GM10248 (cell line): ENCODE data around the gene ARHGEF12.

Experiments
- CTCF ChIA-PET: fragments of 300-600 bp; sonication (Branson Sonifier 250); formaldehyde crosslinking; extraction: SDS; loops from one replicate; lab custom pipeline; 2021; ENCODE audit warnings: antibody characterized with exemption; lab: Yijun Ruan, JAX
- POLR2A ChIA-PET: fragments of 350-650 bp; sonication (Branson Sonifier 250); formaldehyde crosslinking; extraction: SDS; loops from one replicate; lab custom pipeline; 2020; ENCODE audit warnings: antibody characterized with exemption; lab: Yijun Ruan, JAX
- DNase-seq: peaks from one replicate; pipeline ENCODE4 v3.0.0; 2012; ENCODE audit errors: extremely low spot score
- CTCF ChIP-seq: IDR thresholded peaks from 2 replicates; pipeline ENCODE4 v1.5.1; 2012; ENCODE audit warnings: mild to moderate bottlenecking, low read depth; ENCODE audit errors: extremely low read depth, missing control alignments, control extremely low read depth

ARHGEF12 gene

GRCh38 chr11:120521176-120521575, 185.0 kb downstream of the ARHGEF12 start:
- no peak for TF ChIP-seq CTCF
- CTCF ChIA-PET = interaction anchor here (1.6 to 2.4 kb wide), 2 partner anchors 10 to 38 kb away, joined by 3 to 7 read pairs; partner anchors contain the start of gene GRIK4
- DNase-seq = no peak
- POLR2A ChIA-PET = no interaction called here

GRCh38 chr11:120522021-120522420, 185.8 kb downstream of the ARHGEF12 start:
- ChIA-PET POLR2A (no interaction called here), CTCF (interaction anchor here (1.6 kb wide), 1 partner anchor 37 kb away, joined by 3 read pairs; no protein-coding TSS in a partner anchor)
- no peak for TF ChIP-seq CTCF

GRCh38 chr11:120522736-120523135, 186.5 kb downstream of the ARHGEF12 start:
- ChIA-PET POLR2A (no interaction called here), CTCF (no interaction called here)
- DNase-seq = no peak
- TF ChIP-seq CTCF = no peak

More at GRCh38 chr11:120522021-120522420, 185.8 kb downstream of the ARHGEF12 start:
- DNase-seq = no peak

GRCh38 chr11:120523196-120523595, 187.0 kb downstream of the ARHGEF12 start:
- CTCF ChIA-PET = no interaction called here
- DNase-seq = no peak
- TF ChIP-seq CTCF = no peak
- POLR2A ChIA-PET = no interaction called here

- no peak for DNase-seq
- POLR2A ChIA-PET = no interaction called here
- CTCF ChIA-PET = interaction anchor here (0.8 kb wide), 1 partner anchor 45 kb away, joined by 3 read pairs; no protein-coding TSS in a partner anchor
- no peak for TF ChIP-seq CTCF
Observed at GRCh38 chr11:120524536-120525085, 188.4 kb downstream of the ARHGEF12 start.

GRCh38 chr11:120525261-120526171, 189.3 kb downstream of the ARHGEF12 start:
- DNase-seq = no peak
- TF ChIP-seq CTCF = no peak
- ChIA-PET POLR2A (no interaction called here), CTCF (interaction anchor here (0.8 to 1.6 kb wide), 2 partner anchors 14 to 44 kb away, joined by 3 read pairs; partner anchors contain the start of gene GRIK4)
